IMR-90 (cell line): ENCODE results near the gene SPDYE18.
"Not testable (repeated sequence)": the region's sequence is repeated elsewhere in the genome, so short reads cannot be mapped to it uniquely, and the experiment has no call there.

Experiments used
- CEBPB ChIP-seq: IDR thresholded peaks from 2 replicates; pipeline ENCODE4 v1.6.1; 2012; ENCODE audit warnings: low read depth, low read length, improper control_type of control experiment
- CHD1 ChIP-seq: IDR thresholded peaks from 2 replicates; pipeline ENCODE4 v1.6.1; 2012; ENCODE audit warnings: low read depth, low read length, improper control_type of control experiment
- CTCF ChIP-seq: conservative IDR thresholded peaks from 2 replicates; pipeline ENCODE4 v1.5.1; 2012; ENCODE audit warnings: mild to moderate bottlenecking, low read depth, low read length, improper control_type of control experiment
- ELK1 ChIP-seq: fragments of 150-350 bp; IDR thresholded peaks from 2 replicates; pipeline ENCODE4 v1.6.1; 2016; ENCODE audit warnings: low read depth, mild to moderate bottlenecking, low read length, moderate library complexity, borderline replicate concordance
- MAFK ChIP-seq: IDR thresholded peaks from 2 replicates; pipeline ENCODE4 v1.6.1; 2012; ENCODE audit warnings: low read depth, low read length, improper control_type of control experiment
- MAZ ChIP-seq: IDR thresholded peaks from 2 replicates; pipeline ENCODE4 v1.6.1; 2012; ENCODE audit warnings: low read depth, mild to moderate bottlenecking, low read length, improper control_type of control experiment, moderate library complexity, borderline replicate concordance
- NFE2L2 ChIP-seq: fragments of 150-350 bp; IDR thresholded peaks from 2 replicates; pipeline ENCODE4 v1.6.1; 2016; ENCODE audit warnings: low read depth, mild to moderate bottlenecking, low read length
- POLR2A ChIP-seq: IDR thresholded peaks from 2 replicates; pipeline ENCODE4 v1.6.1; 2012; ENCODE audit warnings: mild to moderate bottlenecking, low read depth, low read length
- RAD21 ChIP-seq: IDR thresholded peaks from 2 replicates; pipeline ENCODE4 v1.6.1; 2012; ENCODE audit warnings: low read length, improper control_type of control experiment
- RCOR1 ChIP-seq: IDR thresholded peaks from 2 replicates; pipeline ENCODE4 v1.6.1; 2012; ENCODE audit warnings: mild to moderate bottlenecking, low read length, improper control_type of control experiment; ENCODE audit not compliant: insufficient replicate concordance
- RFX5 ChIP-seq: IDR thresholded peaks from 2 replicates; pipeline ENCODE4 v1.8.0; 2012; ENCODE audit warnings: low read depth, mild to moderate bottlenecking, low read length, moderate library complexity
- SMC3 ChIP-seq: fragments of 150-350 bp; IDR thresholded peaks from 2 replicates; pipeline ENCODE4 v1.6.1; 2016; ENCODE audit warnings: low read depth, mild to moderate bottlenecking, antibody characterized with exemption, low read length, moderate library complexity

- not testable (repeated sequence) for TF ChIP-seq CTCF, CEBPB, MAFK, CHD1, POLR2A, ELK1, RAD21, SMC3, MAZ, NFE2L2, RCOR1, RFX5
Measured at GRCh38 chr7:77077060-77077459, 14.7 kb upstream of the SPDYE18 start.
